NCI-H146 (cell line): ENCODE data around the gene PPP2R2B.
"Not testable (repeated sequence)": the region's sequence is repeated elsewhere in the genome, so short reads cannot be mapped to it uniquely, and the experiment has no call there.

Experiments
- DNase-seq: peaks from one replicate; lab custom pipeline; 2025; lab: John Stamatoyannopoulos, UW

PPP2R2B gene

GRCh38 chr5:146652547-146652946, 226.0 kb downstream of the PPP2R2B start:
- no peak for DNase-seq

GRCh38 chr5:146647656-146648199, 230.8 kb downstream of the PPP2R2B start:
- peak; percentile 18 for DNase-seq

- no peak for DNase-seq
These were observed 232.1 kb downstream of the PPP2R2B start for GRCh38 chr5:146646441-146646840.

GRCh38 chr5:146645342-146645741, 233.2 kb downstream of the PPP2R2B start:
- DNase-seq: no peak

GRCh38 chr5:146644831-146645230, 233.7 kb downstream of the PPP2R2B start:
- no peak for DNase-seq

GRCh38 chr5:146643776-146644175, 234.8 kb downstream of the PPP2R2B start:
- DNase-seq: no peak

- DNase-seq: no peak
These were observed 236.1 kb downstream of the PPP2R2B start for GRCh38 chr5:146642410-146642809.

GRCh38 chr5:146641941-146642340, 236.6 kb downstream of the PPP2R2B start:
- peak; percentile 4 for DNase-seq

GRCh38 chr5:146640285-146640896, 238.2 kb downstream of the PPP2R2B start:
- peak; percentile 22 for DNase-seq

- no peak for DNase-seq
These were observed 243.1 kb downstream of the PPP2R2B start for GRCh38 chr5:146635443-146635842.

- DNase-seq: peak; percentile 94
These were observed 245.2 kb downstream of the PPP2R2B start for GRCh38 chr5:146633323-146633764.

- DNase-seq: peak; percentile 85
These were observed 245.8 kb downstream of the PPP2R2B start for GRCh38 chr5:146632620-146633322.

- no peak for DNase-seq
These were observed 248.1 kb downstream of the PPP2R2B start for GRCh38 chr5:146630472-146630871.

- DNase-seq: no peak
These were observed 249.6 kb downstream of the PPP2R2B start for GRCh38 chr5:146628950-146629349.

- DNase-seq: no peak
These were observed 251.6 kb downstream of the PPP2R2B start for GRCh38 chr5:146626936-146627335.

- no peak for DNase-seq
These were observed 254.4 kb downstream of the PPP2R2B start for GRCh38 chr5:146624179-146624578.

- peak; percentile 86 for DNase-seq
These were observed 254.9 kb downstream of the PPP2R2B start for GRCh38 chr5:146623666-146624065.

- DNase-seq: no peak
These were observed 255.5 kb downstream of the PPP2R2B start for GRCh38 chr5:146623009-146623408.

GRCh38 chr5:146622391-146622790, 256.2 kb downstream of the PPP2R2B start:
- peak; percentile 11 for DNase-seq

- peak; percentile 97 for DNase-seq
These were observed 257.9 kb downstream of the PPP2R2B start for GRCh38 chr5:146620669-146621051.

GRCh38 chr5:146620031-146620668, 258.4 kb downstream of the PPP2R2B start:
- peak; percentile 61 for DNase-seq

- DNase-seq: no peak
These were observed 260.1 kb downstream of the PPP2R2B start for GRCh38 chr5:146618434-146618833.

GRCh38 chr5:146609731-146610130, 268.8 kb downstream of the PPP2R2B start:
- DNase-seq: not testable (repeated sequence)
